Left forelimb (tissue), 1 donor: ENCODE results near the gene TRIOBP.

Experiments
- DNase-seq: peaks from one replicate; pipeline ENCODE4 v3.0.0-alpha.2; 2018; ENCODE audit warnings: low spot score

Gene TRIOBP

DNA sequence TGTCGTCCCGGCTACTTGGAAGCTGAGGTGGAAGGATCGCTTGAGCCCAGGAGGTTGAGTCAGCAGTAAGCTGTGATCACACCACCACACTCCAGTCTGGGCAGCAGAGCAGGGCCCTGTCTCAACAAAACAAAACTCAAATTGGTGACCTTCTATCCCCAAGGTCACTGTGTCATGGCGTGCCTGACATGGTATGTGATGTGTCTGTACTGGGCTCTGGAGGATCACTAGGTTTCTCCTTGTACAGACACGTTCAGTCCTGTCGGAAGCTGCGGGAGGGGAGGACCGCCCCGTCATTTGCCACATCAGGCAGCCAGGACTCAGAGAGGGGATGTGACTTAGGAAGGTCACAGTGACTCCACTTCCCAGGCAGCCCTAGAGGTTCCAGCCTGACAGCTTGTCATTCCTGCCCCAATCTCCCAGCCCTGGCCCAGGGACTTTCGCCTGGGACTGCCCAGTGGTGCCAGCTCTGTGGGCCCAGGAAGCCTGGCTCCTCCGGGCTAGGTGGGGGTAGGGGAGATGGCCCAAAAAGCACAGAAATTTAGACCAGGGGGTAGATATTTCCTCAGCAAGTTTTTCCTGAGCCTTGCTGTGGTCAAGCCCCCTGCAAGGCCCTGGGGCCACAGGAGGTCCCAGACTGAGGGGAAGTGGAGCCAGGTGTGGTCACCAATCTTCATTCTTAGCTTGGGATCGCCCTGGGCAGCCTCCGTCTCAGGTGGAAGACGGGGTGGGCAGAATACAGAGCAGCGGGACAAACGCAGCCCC, 53.2 kb downstream of the TRIOBP start:
- DNase-seq = no peak

DNA sequence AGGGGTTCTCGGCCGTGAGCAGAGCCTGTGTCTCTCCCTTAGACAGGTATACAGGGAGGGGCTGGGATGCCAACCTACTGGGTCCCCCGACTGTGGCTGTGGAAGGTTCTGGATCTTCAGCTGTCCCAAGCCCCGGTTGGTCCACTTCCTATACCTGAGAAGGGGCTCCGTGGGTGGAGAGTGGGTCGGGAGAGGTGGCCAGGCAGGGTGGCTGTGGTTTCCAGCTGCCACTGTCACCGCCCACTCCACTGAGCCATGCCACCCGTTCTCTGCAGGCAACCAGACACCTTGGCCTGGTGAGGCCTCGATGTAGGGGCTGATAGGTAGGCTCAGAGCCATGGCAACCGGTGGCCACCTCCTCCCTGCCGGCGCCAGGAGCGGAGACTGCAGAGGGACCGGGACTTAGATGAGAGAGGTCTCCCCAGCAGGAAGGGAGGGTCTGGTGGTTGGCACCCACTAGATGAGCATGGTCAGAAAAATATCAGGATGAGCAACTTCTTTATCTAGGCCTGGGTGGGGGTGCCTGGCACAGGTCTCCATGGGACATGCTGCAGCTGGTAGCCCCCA, 53.8 kb downstream of the TRIOBP start:
- no peak for DNase-seq

- DNase-seq = no peak
Measured at GRCh38 chr22:37751449-37752188, 54.8 kb downstream of the TRIOBP start.

DNA sequence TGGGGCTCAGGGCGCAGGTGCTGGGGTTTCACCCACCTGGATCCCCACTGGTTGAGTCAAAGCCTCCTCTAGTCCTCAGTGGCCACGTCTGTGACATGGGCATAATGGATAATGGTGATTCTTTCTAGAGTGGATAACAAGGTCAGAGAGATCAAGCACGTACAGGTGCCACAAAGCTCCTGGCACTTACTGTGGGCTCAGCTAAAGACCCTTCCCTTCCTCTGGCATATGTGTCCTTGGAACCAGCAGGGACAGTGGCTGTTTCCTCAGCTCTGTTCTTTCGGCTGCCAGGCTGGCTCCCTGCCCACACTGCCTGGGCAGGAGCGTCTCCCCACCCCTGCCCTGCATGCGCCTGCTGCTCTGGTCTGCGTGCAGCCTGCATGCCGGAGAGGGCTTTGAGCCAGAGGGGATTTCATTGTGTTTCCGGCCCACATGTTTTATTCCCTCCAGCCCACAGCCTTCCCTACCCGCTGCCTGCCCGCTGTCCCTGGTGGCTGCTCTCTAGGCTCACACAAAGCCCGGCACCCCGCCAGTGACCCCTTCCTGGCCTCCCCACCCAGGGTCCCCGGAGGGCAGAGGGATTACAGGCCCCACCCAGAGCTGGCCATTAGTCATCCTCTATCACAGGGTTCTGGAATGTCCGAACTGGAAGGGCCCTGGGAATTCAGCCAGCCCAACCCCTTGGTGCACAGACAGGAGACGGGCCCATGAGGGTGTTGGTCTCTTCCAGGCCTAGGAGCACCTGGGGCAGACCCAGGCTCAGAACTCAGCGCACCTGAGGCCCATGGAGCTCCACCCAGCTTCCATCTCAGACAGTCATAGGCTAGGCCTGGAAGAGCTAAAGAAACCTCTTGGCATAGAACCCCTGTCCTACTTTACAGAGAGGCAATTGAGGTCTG, 55.6 kb downstream of the TRIOBP start:
- peak; percentile 81 for DNase-seq

GRCh38 chr22:37753746-37754145, 56.9 kb downstream of the TRIOBP start:
- DNase-seq = no peak

DNA sequence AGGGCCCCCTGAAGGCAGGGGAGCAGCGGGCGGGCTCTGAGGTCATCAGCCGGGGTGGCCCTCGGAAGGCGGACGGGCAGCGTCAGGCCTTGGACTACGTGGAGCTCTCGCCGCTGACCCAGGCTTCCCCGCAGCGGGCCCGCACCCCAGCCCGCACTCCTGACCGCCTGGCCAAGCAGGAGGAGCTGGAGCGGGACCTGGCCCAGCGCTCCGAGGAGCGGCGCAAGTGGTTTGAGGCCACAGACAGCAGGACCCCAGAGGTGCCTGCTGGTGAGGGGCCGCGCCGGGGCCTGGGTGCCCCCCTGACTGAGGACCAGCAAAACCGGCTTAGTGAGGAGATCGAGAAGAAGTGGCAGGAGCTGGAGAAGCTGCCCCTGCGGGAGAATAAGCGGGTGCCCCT, 60.8 kb downstream of the TRIOBP start:
- DNase-seq = no peak

DNA sequence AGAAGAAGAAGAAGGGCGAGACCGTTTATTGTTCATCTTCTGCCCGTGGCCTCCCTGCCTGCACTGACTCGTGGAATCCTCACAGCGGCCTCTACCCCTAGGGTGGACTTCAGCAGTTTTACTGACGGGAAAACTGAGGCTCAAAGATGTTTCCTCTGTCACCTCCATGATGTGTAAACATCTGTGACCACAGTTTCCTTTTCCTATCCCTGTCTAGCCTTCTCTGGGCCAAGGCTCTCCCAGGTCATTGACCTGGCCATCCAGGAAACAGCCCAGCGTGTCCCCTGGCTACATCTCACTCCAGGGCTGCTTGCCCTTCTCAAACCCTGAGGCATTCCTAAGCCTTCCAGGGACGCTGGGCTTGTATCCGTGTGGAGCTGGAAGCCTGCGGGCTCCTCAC, 61.8 kb downstream of the TRIOBP start:
- no peak for DNase-seq

DNA sequence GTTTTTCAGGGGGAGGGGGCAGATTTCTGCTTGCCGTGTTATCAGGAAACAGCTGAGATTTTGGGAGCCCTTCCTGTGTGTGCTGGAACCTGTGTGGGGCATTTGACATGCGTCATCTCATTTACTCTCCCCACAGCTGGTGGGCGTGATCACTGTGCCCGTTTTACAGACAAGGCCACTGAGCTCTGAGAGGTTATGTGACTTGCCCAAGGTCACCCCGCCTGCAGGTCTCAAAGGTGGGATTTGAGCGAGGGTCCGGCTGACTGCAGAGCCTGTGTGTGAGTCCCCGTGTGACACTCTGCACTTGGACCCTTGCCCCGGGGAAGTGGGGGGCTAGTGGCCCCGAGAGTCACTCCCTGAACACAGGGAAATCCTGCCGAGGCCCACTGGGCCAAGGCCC, 62.4 kb downstream of the TRIOBP start:
- DNase-seq = no peak

- DNase-seq = no peak
Measured at GRCh38 chr22:37760152-37760551, 63.3 kb downstream of the TRIOBP start.

DNA sequence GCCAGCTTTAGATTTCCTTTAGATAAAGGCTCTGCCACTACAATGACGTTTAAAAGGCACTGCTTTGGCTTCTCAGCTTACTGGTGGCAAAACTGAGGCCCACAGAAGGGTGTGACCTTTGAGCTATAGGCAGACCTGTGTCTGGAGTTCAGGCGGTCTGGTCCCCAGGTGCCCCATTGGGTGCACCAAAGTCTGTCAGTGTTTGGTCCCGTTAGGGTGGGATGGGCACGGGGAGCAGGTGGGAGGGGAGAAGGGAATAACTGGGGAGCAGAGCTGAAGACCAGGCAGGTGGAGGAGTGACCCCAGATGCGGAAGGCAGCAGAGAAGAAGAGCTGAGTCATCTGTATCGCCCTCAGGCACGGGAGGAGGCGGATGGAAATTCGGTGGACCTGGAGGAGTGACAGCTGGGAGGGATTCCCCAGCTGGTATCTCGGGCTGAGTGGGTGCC, 65.6 kb downstream of the TRIOBP start:
- DNase-seq = no peak

DNA sequence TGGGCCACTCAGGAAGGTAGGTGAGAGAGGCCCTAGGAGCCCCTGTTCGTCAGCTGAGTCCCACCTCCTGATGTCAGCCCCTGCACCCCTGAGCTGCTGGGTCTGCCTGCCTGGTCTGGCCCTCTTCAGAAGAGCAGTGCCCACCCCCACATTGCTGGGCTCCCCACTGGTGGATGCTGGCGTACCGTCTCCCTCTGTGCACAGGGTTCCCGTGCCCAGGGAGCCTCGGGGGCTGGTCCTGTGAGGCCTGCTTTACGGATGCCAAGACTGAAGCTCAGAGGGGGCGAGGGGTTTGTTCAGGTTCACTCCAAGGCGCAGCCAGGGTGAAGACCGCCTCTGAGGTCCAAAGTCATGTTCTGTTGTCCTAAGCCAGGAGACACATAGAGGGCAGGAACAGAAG, 66.2 kb downstream of the TRIOBP start:
- DNase-seq = no peak

DNA sequence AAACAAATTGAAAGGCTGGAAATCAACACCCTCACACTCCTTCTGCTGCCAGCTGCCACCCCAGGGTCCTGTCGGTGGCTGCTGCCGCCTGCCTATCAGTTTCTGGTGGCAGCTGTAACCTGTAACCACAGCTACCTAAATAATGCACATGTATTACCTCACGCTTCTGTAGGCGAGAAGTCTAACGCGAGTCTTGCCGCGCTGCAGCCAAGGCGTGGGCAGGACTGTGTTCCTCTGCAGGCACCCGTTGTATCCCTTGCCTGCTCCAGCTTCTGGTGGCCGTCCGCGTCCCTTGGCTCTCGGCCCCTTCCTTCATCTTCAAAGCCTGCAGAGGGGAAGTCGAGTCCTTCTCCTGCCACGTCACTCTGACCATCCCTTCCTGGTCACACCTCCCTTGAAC, 66.8 kb downstream of the TRIOBP start:
- no peak for DNase-seq

- no peak for DNase-seq
Measured at GRCh38 chr22:37764622-37765021, 67.8 kb downstream of the TRIOBP start.

DNA sequence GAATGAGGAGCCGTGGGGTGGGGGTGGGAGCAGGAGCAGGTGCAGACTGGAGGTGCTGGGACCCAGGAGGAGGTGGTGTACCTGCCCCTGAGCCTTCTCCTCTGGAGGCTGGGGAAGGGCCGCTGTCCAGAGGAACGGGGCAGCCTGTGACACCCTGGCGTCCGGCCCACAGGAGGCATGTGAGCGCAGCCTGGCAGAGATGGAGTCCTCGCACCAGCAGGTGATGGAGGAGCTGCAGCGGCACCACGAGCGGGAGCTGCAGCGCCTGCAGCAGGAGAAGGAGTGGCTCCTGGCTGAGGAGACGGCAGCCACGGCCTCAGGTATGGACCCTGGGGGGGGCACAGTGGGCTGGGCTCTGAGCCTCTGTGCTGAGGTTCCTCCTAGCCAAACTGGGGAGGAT, 68.7 kb downstream of the TRIOBP start:
- DNase-seq = no peak

GRCh38 chr22:37765953-37766576, 69.2 kb downstream of the TRIOBP start:
- no peak for DNase-seq

DNA sequence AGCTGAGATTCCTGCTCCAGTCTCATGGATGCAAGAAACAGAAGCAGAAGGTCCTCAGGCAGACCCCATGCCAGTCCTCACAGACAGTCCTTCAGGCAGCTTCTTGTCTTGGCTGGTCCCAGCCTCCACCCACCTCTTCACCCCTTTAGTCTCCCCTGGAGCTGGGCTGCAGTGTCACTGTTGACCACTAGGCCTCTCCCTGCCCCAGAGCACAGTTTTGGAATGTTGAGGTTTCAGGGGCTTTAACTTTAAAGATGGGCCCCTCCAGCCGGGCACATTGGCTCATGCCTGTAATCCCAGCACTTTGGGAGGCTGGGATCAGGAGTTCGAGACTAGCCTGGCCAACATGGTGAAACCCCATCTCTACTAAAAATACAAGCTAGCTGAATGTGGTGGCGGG, 71.4 kb downstream of the TRIOBP start:
- no peak for DNase-seq

- no peak for DNase-seq
Measured at GRCh38 chr22:37769056-37769455, 72.2 kb downstream of the TRIOBP start.

- no peak for DNase-seq
Measured at GRCh38 chr22:37771081-37771480, 74.2 kb downstream of the TRIOBP start.

GRCh38 chr22:37771702-37772427, 75.0 kb downstream of the TRIOBP start:
- DNase-seq = no peak

DNA sequence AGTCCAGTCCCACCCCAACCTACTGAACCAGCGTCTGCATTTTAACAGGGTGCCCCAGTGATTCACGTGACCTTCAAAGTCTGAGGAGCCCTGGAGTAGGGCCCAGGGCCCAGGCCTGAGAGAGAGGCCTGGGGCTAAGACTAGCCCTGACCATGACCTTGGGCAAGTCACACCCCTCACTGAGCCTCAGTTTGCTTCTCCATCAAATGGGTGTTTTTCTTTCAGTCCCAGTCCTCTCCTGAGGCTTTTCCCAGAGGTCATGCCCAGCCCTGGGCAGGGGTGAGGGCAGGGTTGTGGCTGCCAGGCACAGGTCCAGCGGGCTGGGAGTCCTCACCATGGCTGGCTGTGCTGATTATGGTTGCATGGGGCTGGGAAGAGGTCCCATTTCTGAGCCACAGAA, 77.9 kb downstream of the TRIOBP start:
- no peak for DNase-seq
